ENCODE results near the gene EXOSC6.
"Not testable (repeated sequence)": the region's sequence is repeated elsewhere in the genome, so short reads cannot be mapped to it uniquely, and the experiment has no call there.

DNA sequence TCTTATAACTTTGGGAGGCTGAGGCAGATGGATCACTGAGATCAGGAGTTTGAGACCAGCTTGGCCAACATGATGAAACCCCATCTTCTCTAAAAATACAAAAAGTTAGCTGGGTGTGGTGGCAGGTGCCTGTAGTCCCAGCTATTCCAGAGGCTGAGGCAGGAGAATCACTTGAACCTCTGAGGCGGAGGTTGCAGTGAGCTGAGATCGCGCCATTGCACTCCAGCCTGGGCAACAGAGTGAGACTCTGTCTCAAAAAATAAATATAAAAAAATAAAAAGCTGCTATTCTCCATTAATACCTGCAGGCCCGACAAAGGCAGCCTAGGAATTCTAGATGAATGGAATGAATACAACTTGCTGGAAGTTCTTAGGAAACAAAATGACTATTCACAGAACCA lies 2.0 kb downstream of the EXOSC6 start:
- TF ChIP-seq, protein P1, sequence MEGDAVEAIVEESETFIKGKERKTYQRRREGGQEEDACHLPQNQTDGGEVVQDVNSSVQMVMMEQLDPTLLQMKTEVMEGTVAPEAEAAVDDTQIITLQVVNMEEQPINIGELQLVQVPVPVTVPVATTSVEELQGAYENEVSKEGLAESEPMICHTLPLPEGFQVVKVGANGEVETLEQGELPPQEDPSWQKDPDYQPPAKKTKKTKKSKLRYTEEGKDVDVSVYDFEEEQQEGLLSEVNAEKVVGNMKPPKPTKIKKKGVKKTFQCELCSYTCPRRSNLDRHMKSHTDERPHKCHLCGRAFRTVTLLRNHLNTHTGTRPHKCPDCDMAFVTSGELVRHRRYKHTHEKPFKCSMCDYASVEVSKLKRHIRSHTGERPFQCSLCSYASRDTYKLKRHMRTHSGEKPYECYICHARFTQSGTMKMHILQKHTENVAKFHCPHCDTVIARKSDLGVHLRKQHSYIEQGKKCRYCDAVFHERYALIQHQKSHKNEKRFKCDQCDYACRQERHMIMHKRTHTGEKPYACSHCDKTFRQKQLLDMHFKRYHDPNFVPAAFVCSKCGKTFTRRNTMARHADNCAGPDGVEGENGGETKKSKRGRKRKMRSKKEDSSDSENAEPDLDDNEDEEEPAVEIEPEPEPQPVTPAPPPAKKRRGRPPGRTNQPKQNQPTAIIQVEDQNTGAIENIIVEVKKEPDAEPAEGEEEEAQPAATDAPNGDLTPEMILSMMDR (IDR thresholded peaks at IDR 0.05; ENCODE audit: poor library complexity, severe bottlenecking) = not testable (repeated sequence)
- not testable (repeated sequence) for TF ChIP-seq RAD21 (conservative IDR thresholded peaks at IDR 0.05); EP300 (conservative IDR thresholded peaks at IDR 0.05; ENCODE audit: poor library complexity, severe bottlenecking); EZH2 (IDR thresholded peaks at IDR 0.05; ENCODE audit: borderline replicate concordance, insufficient read depth, low read length, poor library complexity, severe bottlenecking)
- TF ChIP-seq, protein P2, sequence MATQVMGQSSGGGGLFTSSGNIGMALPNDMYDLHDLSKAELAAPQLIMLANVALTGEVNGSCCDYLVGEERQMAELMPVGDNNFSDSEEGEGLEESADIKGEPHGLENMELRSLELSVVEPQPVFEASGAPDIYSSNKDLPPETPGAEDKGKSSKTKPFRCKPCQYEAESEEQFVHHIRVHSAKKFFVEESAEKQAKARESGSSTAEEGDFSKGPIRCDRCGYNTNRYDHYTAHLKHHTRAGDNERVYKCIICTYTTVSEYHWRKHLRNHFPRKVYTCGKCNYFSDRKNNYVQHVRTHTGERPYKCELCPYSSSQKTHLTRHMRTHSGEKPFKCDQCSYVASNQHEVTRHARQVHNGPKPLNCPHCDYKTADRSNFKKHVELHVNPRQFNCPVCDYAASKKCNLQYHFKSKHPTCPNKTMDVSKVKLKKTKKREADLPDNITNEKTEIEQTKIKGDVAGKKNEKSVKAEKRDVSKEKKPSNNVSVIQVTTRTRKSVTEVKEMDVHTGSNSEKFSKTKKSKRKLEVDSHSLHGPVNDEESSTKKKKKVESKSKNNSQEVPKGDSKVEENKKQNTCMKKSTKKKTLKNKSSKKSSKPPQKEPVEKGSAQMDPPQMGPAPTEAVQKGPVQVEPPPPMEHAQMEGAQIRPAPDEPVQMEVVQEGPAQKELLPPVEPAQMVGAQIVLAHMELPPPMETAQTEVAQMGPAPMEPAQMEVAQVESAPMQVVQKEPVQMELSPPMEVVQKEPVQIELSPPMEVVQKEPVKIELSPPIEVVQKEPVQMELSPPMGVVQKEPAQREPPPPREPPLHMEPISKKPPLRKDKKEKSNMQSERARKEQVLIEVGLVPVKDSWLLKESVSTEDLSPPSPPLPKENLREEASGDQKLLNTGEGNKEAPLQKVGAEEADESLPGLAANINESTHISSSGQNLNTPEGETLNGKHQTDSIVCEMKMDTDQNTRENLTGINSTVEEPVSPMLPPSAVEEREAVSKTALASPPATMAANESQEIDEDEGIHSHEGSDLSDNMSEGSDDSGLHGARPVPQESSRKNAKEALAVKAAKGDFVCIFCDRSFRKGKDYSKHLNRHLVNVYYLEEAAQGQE (IDR thresholded peaks at IDR 0.05; ENCODE audit: borderline replicate concordance) = not testable (repeated sequence)
